ENCODE data around the gene CDC42BPB.

The CDC42BPB gene

GRCh38 chr14:102911991-102912761 is 145.2 kb downstream of the CDC42BPB start:
- no peak for DNase-seq (ENCODE audit: low spot score in 2 of 2)
- Histone ChIP-seq H3K4me3 (no peak overlapping the region), H3K9me3 (no peaks in the 10 kb centered on the region), H3K27me3 (ENCODE audit: low read depth) (no peaks in the 10 kb centered on the region), H3K36me3 (replicated peaks) (peaks cover 2% of the 10 kb centered on the region; the same call in 1 of the 2 replicates), H3K4me1 (no peaks in the 10 kb centered on the region)
- in situ Hi-C loops (cut with MboI; ENCODE audit: low sequenced_read_pairs) = loop anchor here (10.0 kb wide), 2 partner anchors 137 to 217 kb away; partner anchors contain the start of gene TRAF3

- Histone ChIP-seq H3K36me3 (replicated peaks) (peaks cover 7% of the 10 kb centered on the region), H3K27me3 (ENCODE audit: low read depth) (no peaks in the 10 kb centered on the region), H3K9me3 (peaks cover 2% of the 10 kb centered on the region; the same call in 1 of the 2 replicates), H3K4me3 (no peak overlapping the region), H3K4me1 (no peaks in the 10 kb centered on the region)
- in situ Hi-C loops (cut with MboI; ENCODE audit: low sequenced_read_pairs) = loop anchor here (10.0 kb wide), 2 partner anchors 137 to 217 kb away; partner anchors contain the start of gene TRAF3
- no peak for DNase-seq (ENCODE audit: low spot score in 2 of 2)
These were observed 145.8 kb downstream of the CDC42BPB start for GRCh38 chr14:102911541-102911951.

DNA sequence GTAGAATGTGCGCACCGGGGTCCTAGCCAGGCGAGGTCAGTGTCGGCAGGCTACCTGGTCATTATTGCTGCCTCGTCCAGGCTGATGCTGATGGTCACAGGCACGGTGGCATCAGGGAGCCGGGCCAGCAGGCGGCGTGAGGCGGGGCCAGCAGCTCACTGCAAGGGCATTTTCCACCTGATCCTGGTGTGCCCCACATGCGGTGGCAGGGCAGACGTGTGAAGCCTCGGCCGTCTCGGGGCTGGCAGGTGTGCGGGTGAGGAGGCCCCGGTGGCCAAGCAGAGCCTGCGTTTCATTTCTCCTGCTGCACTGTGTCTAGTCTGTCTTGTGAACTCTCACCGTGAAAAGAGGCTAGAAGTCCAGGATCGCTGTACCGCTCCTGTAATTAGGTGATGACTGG is 146.9 kb downstream of the CDC42BPB start:
- H3K4me1 ChIP-seq = no peaks in the 10 kb centered on the region
- H3K4me3 ChIP-seq = no peak overlapping the region
- no peaks in the 10 kb centered on the region for H3K27me3 ChIP-seq (ENCODE audit: low read depth)
- H3K36me3 ChIP-seq (replicated peaks) = peaks cover 18% of the 10 kb centered on the region
- in situ Hi-C loops (cut with MboI; ENCODE audit: low sequenced_read_pairs) = loop anchor here (10.0 kb wide), 2 partner anchors 136 to 216 kb away; partner anchors contain the start of gene TRAF3
- no peak for DNase-seq (ENCODE audit: low spot score in 2 of 2)
- peaks cover 8% of the 10 kb centered on the region; the same call in 1 of the 2 replicates for H3K9me3 ChIP-seq

DNA sequence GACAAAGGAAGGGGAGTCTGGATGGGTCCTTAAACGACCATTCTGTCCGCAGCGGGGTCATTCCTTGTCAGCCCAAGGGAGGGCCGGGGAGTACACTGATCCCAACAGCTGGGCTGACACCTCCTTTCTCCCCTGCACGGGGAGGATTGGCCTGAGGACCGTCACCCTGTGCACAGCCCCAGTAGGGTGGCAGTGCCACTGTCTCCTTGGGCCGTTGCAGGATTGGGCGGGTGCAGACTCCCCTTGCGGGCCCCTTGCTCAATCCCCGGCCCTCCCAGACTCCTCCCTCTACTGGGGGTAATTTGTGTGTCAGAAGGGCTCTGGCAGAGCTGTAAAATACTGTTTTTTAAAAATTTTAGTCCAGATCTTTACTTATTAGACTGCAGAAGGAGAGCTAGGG is 147.4 kb downstream of the CDC42BPB start:
- Histone ChIP-seq H3K4me1 (no peaks in the 10 kb centered on the region), H3K36me3 (replicated peaks) (peaks cover 23% of the 10 kb centered on the region), H3K27me3 (ENCODE audit: low read depth) (no peaks in the 10 kb centered on the region), H3K4me3 (no peak overlapping the region), H3K9me3 (peaks cover 8% of the 10 kb centered on the region; the same call in 1 of the 2 replicates)
- no peak for DNase-seq (ENCODE audit: low spot score in 2 of 2)
- in situ Hi-C loops (cut with MboI; ENCODE audit: low sequenced_read_pairs) = loop anchor here (10.0 kb wide), 2 partner anchors 135 to 215 kb away; partner anchors contain the start of gene TRAF3

DNA sequence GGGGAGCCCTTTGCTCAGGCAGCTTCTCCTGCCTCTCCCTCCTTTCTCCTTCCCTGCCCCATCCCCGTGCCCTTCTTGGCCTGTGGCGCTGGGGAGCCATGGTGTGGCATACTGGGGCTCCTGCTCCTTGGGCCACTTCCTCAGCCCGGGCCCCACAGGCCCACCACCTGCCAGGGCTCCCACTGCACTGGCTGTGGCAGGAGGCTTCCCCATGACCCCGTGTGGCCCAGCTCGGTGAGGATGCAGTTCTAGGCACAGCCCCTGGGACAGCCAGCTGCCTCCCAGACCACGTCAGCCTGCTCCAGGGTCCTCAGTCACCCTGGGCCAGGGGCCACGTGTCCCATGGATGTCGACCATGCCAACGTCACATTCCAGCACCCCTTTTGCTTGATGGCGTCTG is 147.9 kb downstream of the CDC42BPB start:
- H3K27me3 ChIP-seq (ENCODE audit: low read depth) = no peaks in the 10 kb centered on the region

GRCh38 chr14:102908766-102909455 is 148.4 kb downstream of the CDC42BPB start:
- Histone ChIP-seq H3K36me3 (replicated peaks) (peaks cover 27% of the 10 kb centered on the region), H3K4me3 (no peak overlapping the region), H3K4me1 (no peaks in the 10 kb centered on the region), H3K27me3 (ENCODE audit: low read depth) (no peaks in the 10 kb centered on the region), H3K9me3 (peaks cover 8% of the 10 kb centered on the region; the same call in 1 of the 2 replicates)
- no peak for DNase-seq (ENCODE audit: low spot score in 2 of 2)
- in situ Hi-C loops (cut with MboI; ENCODE audit: low sequenced_read_pairs) = no loop called here

More for the DNA sequence above, 147.9 kb downstream of the CDC42BPB start:
- H3K4me3 ChIP-seq = no peak overlapping the region
- H3K4me1 ChIP-seq = no peaks in the 10 kb centered on the region
- H3K9me3 ChIP-seq = peaks cover 8% of the 10 kb centered on the region; the same call in 1 of the 2 replicates
- in situ Hi-C loops (cut with MboI; ENCODE audit: low sequenced_read_pairs) = no loop called here
- H3K36me3 ChIP-seq (replicated peaks) = peaks cover 25% of the 10 kb centered on the region
- no peak for DNase-seq (ENCODE audit: low spot score in 2 of 2)

- Histone ChIP-seq H3K4me1 (no peaks in the 10 kb centered on the region), H3K27me3 (ENCODE audit: low read depth) (no peaks in the 10 kb centered on the region), H3K9me3 (peaks cover 8% of the 10 kb centered on the region; the same call in 1 of the 2 replicates), H3K36me3 (replicated peaks) (peaks cover 33% of the 10 kb centered on the region), H3K4me3 (no peak overlapping the region)
- DNase-seq (ENCODE audit: low spot score in 2 of 2) = no peak
- in situ Hi-C loops (cut with MboI; ENCODE audit: low sequenced_read_pairs) = no loop called here
These were observed 149.2 kb downstream of the CDC42BPB start for GRCh38 chr14:102907980-102908730.

- Histone ChIP-seq H3K36me3 (replicated peaks) (peaks cover 36% of the 10 kb centered on the region), H3K9me3 (peaks cover 8% of the 10 kb centered on the region; the same call in 1 of the 2 replicates), H3K4me3 (no peak overlapping the region), H3K4me1 (no peaks in the 10 kb centered on the region), H3K27me3 (ENCODE audit: low read depth) (no peaks in the 10 kb centered on the region)
- in situ Hi-C loops (cut with MboI; ENCODE audit: low sequenced_read_pairs) = no loop called here
- DNase-seq (ENCODE audit: low spot score in 2 of 2) = no peak
These were observed 150.0 kb downstream of the CDC42BPB start for GRCh38 chr14:102907303-102907844.

GRCh38 chr14:102906616-102907302 is 150.6 kb downstream of the CDC42BPB start:
- Histone ChIP-seq H3K4me3 (no peak overlapping the region), H3K4me1 (no peaks in the 10 kb centered on the region), H3K36me3 (replicated peaks) (peaks cover 39% of the 10 kb centered on the region), H3K27me3 (ENCODE audit: low read depth) (no peaks in the 10 kb centered on the region), H3K9me3 (peaks cover 8% of the 10 kb centered on the region; the same call in 1 of the 2 replicates)
- in situ Hi-C loops (cut with MboI; ENCODE audit: low sequenced_read_pairs) = no loop called here
- DNase-seq (ENCODE audit: low spot score in 2 of 2) = no peak

GRCh38 chr14:102905116-102906108 is 151.9 kb downstream of the CDC42BPB start:
- Histone ChIP-seq H3K4me3 (no peak overlapping the region), H3K36me3 (replicated peaks) (peaks cover 37% of the 10 kb centered on the region), H3K27me3 (ENCODE audit: low read depth) (no peaks in the 10 kb centered on the region), H3K4me1 (no peaks in the 10 kb centered on the region), H3K9me3 (peaks cover 8% of the 10 kb centered on the region; the same call in 1 of the 2 replicates)
- in situ Hi-C loops (cut with MboI; ENCODE audit: low sequenced_read_pairs) = no loop called here
- DNase-seq (ENCODE audit: low spot score in 2 of 2) = no peak

GRCh38 chr14:102903889-102904512 is 153.3 kb downstream of the CDC42BPB start:
- Histone ChIP-seq H3K36me3 (replicated peaks) (peaks cover 37% of the 10 kb centered on the region), H3K4me1 (no peaks in the 10 kb centered on the region), H3K4me3 (no peak overlapping the region), H3K27me3 (ENCODE audit: low read depth) (no peaks in the 10 kb centered on the region), H3K9me3 (peaks cover 8% of the 10 kb centered on the region; the same call in 1 of the 2 replicates)
- in situ Hi-C loops (cut with MboI; ENCODE audit: low sequenced_read_pairs) = no loop called here
- no peak for DNase-seq (ENCODE audit: low spot score in 2 of 2)

Data from HAP-1 (cell line).